IMR-90 (cell line): ENCODE data around the gene PRCP.

Source experiments
- CHD1 ChIP-seq: IDR thresholded peaks from 2 replicates; pipeline ENCODE4 v1.6.1; 2012; ENCODE audit warnings: low read depth, low read length, improper control_type of control experiment
- POLR2A ChIP-seq: IDR thresholded peaks from 2 replicates; pipeline ENCODE4 v1.6.1; 2012; ENCODE audit warnings: mild to moderate bottlenecking, low read depth, low read length
- SMC3 ChIP-seq: fragments of 150-350 bp; IDR thresholded peaks from 2 replicates; pipeline ENCODE4 v1.6.1; 2016; ENCODE audit warnings: low read depth, mild to moderate bottlenecking, antibody characterized with exemption, low read length, moderate library complexity
- TF ChIP-seq, protein P1 (sequence below): fragments of 150-350 bp; IDR thresholded peaks from 2 replicates; pipeline ENCODE4 v1.6.1; 2017; ENCODE audit warnings: mild to moderate bottlenecking, antibody characterized with exemption, low read length, low read depth
- TF ChIP-seq, protein P2 (sequence below): conservative IDR thresholded peaks from 2 replicates; pipeline ENCODE4 v1.5.1; 2012; ENCODE audit warnings: mild to moderate bottlenecking, low read depth, low read length, improper control_type of control experiment

DNA sequence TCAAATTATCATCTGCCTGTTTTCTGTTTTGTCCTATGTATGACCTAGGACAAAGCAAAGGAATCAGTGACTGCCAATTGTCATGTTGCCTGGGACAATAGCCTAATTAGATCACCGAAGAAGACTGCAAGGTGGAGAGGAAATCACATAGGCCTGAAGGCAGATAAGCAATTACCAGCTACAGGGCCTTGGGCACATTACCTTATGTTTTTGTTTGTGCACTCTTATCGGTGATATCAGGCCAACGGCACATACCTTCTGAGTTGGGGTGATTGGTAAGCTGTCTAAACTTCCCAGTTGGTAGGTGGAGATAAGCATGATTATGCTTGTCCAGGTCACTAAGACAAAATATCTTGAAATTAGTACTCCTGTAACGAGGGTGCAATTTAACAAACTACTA lies 108.5 kb downstream of the PRCP start:
- TF ChIP-seq, protein P1, sequence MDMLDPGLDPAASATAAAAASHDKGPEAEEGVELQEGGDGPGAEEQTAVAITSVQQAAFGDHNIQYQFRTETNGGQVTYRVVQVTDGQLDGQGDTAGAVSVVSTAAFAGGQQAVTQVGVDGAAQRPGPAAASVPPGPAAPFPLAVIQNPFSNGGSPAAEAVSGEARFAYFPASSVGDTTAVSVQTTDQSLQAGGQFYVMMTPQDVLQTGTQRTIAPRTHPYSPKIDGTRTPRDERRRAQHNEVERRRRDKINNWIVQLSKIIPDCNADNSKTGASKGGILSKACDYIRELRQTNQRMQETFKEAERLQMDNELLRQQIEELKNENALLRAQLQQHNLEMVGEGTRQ: no peak
- TF ChIP-seq, protein P2, sequence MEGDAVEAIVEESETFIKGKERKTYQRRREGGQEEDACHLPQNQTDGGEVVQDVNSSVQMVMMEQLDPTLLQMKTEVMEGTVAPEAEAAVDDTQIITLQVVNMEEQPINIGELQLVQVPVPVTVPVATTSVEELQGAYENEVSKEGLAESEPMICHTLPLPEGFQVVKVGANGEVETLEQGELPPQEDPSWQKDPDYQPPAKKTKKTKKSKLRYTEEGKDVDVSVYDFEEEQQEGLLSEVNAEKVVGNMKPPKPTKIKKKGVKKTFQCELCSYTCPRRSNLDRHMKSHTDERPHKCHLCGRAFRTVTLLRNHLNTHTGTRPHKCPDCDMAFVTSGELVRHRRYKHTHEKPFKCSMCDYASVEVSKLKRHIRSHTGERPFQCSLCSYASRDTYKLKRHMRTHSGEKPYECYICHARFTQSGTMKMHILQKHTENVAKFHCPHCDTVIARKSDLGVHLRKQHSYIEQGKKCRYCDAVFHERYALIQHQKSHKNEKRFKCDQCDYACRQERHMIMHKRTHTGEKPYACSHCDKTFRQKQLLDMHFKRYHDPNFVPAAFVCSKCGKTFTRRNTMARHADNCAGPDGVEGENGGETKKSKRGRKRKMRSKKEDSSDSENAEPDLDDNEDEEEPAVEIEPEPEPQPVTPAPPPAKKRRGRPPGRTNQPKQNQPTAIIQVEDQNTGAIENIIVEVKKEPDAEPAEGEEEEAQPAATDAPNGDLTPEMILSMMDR: no peak
- TF ChIP-seq CHD1 (no peak), SMC3 (no peak), POLR2A (no peak)
